NCI-H2196 (cell line): ENCODE measurements around the gene GPR85.
"Not testable (repeated sequence)": the region's sequence is repeated elsewhere in the genome, so short reads cannot be mapped to it uniquely, and the experiment has no call there.

Experiments used
- DNase-seq: peaks from one replicate; lab custom pipeline; 2025; ENCODE audit not compliant: unreplicated experiment; lab: John Stamatoyannopoulos, UW

The GPR85 gene

GRCh38 chr7:113086431-113086888, at the start of gene GPR85:
Gene GPR85 (minus strand): TSS chr7:113086827. CDS start chr7:113084721, 2,106 bp downstream.
- DNase-seq: no peak

GRCh38 chr7:113134025-113134424, 47.4 kb upstream of the GPR85 start:
- no peak for DNase-seq

GRCh38 chr7:113131367-113131766, 44.7 kb upstream of the GPR85 start:
- no peak for DNase-seq

GRCh38 chr7:113128031-113128430, 41.4 kb upstream of the GPR85 start:
- DNase-seq: no peak

- no peak for DNase-seq
Measured at GRCh38 chr7:113125728-113126127, 39.1 kb upstream of the GPR85 start.

GRCh38 chr7:113122744-113123143, 36.1 kb upstream of the GPR85 start:
- DNase-seq: no peak

GRCh38 chr7:113120647-113121046, 34.0 kb upstream of the GPR85 start:
- no peak for DNase-seq

- DNase-seq: no peak
Measured at GRCh38 chr7:113119429-113119828, 32.8 kb upstream of the GPR85 start.

GRCh38 chr7:113118074-113118959, 31.7 kb upstream of the GPR85 start, which contains the start of gene SMIM30:
Gene SMIM30 (minus strand): TSS chr7:113118554. CDS start chr7:113117578, 976 bp downstream.
- peak; percentile 83 for DNase-seq

GRCh38 chr7:113117374-113117774, 30.7 kb upstream of the GPR85 start:
- DNase-seq: not testable (repeated sequence)

- no peak for DNase-seq
Measured at GRCh38 chr7:113113912-113114311, 27.3 kb upstream of the GPR85 start.

GRCh38 chr7:113109718-113110117, 23.1 kb upstream of the GPR85 start:
- DNase-seq: no peak

- DNase-seq: no peak
Measured at GRCh38 chr7:113100121-113100603, 13.5 kb upstream of the GPR85 start.

GRCh38 chr7:113099284-113099919, 12.8 kb upstream of the GPR85 start:
- no peak for DNase-seq

GRCh38 chr7:113094517-113095249, 8.1 kb upstream of the GPR85 start:
- no peak for DNase-seq

GRCh38 chr7:113093561-113093960, 6.9 kb upstream of the GPR85 start:
- DNase-seq: no peak

GRCh38 chr7:113092762-113093161, 6.1 kb upstream of the GPR85 start:
- no peak for DNase-seq

GRCh38 chr7:113087071-113087998, 708 bp upstream of the GPR85 start:
- DNase-seq: no peak

GRCh38 chr7:113085781-113086390, 741 bp downstream of the GPR85 start:
- no peak for DNase-seq
